Neural cell (in vitro differentiated cells): ENCODE measurements around the gene PSEN2. TPM values are rescaled to one million over a fixed set of nuclear protein-coding genes. Genes with fewer than 3 reads are reported as not detected.

Experiments
- H2AFZ ChIP-seq: fragments of 200-600, 300-800 bp; sonication (generic), shearing (Covaris generic); 2 replicates; pipeline ENCODE4 v1.6.0; 2014; ENCODE audit warnings: low read depth, mild to moderate bottlenecking, antibody characterized with exemption, low read length, moderate library complexity
- H3F3A ChIP-seq: fragments of 200-600 bp; shearing (Covaris generic); 2 replicates; pipeline ENCODE4 v1.6.1; 2016; ENCODE audit warnings: mild to moderate bottlenecking, moderate library complexity, mixed read lengths, antibody characterized with exemption, low read length; ENCODE audit not compliant: insufficient read depth, poor library complexity, severe bottlenecking
- H3K27ac ChIP-seq: fragments of 200-600, 300-800 bp; sonication (generic), shearing (Covaris generic); 2 replicates; pipeline ENCODE4 v1.5.1; 2014; ENCODE audit warnings: mild to moderate bottlenecking, low read length, moderate library complexity
- H3K27me3 ChIP-seq: fragments of 300-800, 200-600 bp; sonication (generic), shearing (Covaris generic); 2 replicates; pipeline ENCODE4 v1.6.0; 2014; ENCODE audit warnings: mild to moderate bottlenecking, low read depth, low read length, moderate library complexity; ENCODE audit not compliant: insufficient read depth
- H3K36me3 ChIP-seq: fragments of 300-800, 200-600 bp; sonication (generic), shearing (Covaris generic); 2 replicates; pipeline ENCODE4 v1.5.1; 2014; ENCODE audit warnings: mild to moderate bottlenecking, antibody characterized with exemption, low read length, moderate library complexity; ENCODE audit not compliant: insufficient read depth
- H3K4me2 ChIP-seq: fragments of 300-800, 200-600 bp; sonication (generic), shearing (Covaris generic); 2 replicates; pipeline ENCODE4 v1.6.0; 2014; ENCODE audit warnings: mild to moderate bottlenecking, low read length
- H3K4me3 ChIP-seq: fragments of 300-800, 200-600 bp; sonication (generic), shearing (Covaris generic); 2 replicates; pipeline ENCODE4 v1.5.1; 2014; ENCODE audit warnings: mild to moderate bottlenecking, low read length, moderate library complexity
- H3K79me2 ChIP-seq: fragments of 200-600 bp; shearing (Covaris generic); replicated peaks from 2 replicates; pipeline ENCODE4 v1.6.0; 2014; ENCODE audit warnings: mild to moderate bottlenecking, low read length, moderate library complexity; ENCODE audit not compliant: insufficient read depth
- H3K9ac ChIP-seq: fragments of 300-800, 200-600 bp; sonication (generic), shearing (Covaris generic); 2 replicates; pipeline ENCODE4 v1.6.1; 2016; ENCODE audit warnings: mild to moderate bottlenecking, low read length, mixed read lengths
- H3K9me2 ChIP-seq: fragments of 200-600 bp; shearing (Covaris generic); 2 replicates; pipeline ENCODE4 v1.6.1; 2016; ENCODE audit warnings: mild to moderate bottlenecking, low read length, mixed read lengths; ENCODE audit not compliant: insufficient read depth
- H3K9me3 ChIP-seq: fragments of 200-600, 300-800 bp; sonication (generic), shearing (Covaris generic); 2 replicates; pipeline ENCODE4 v1.6.1; 2016; ENCODE audit warnings: mild to moderate bottlenecking, mixed run types, low read length, moderate library complexity, mixed read lengths
- H4K20me1 ChIP-seq: fragments of 200-600 bp; shearing (Covaris generic); 2 replicates; pipeline ENCODE4 v1.6.1; 2016; ENCODE audit warnings: mild to moderate bottlenecking, mixed run types; ENCODE audit not compliant: insufficient read depth
- EP300 ChIP-seq: fragments of 450-650 bp; conservative IDR thresholded peaks from 2 replicates; pipeline ENCODE4 v1.6.1; 2014; ENCODE audit warnings: antibody characterized with exemption, mild to moderate bottlenecking, moderate library complexity; ENCODE audit not compliant: poor library complexity, severe bottlenecking
- EZH2 ChIP-seq: fragments of 200-600, 300-800 bp; shearing (Covaris generic), sonication (generic); IDR thresholded peaks from 2 replicates; pipeline ENCODE4 v1.6.1; 2014; ENCODE audit warnings: antibody characterized with exemption, low read length, borderline replicate concordance, mild to moderate bottlenecking; ENCODE audit not compliant: insufficient read depth, poor library complexity, severe bottlenecking
- MXI1 ChIP-seq: fragments of 450-650 bp; conservative IDR thresholded peaks from 2 replicates; pipeline ENCODE4 v1.6.1; 2014; ENCODE audit warnings: antibody characterized with exemption, mild to moderate bottlenecking; ENCODE audit not compliant: poor library complexity, severe bottlenecking
- POLR2AphosphoS5 ChIP-seq: IDR thresholded peaks from 2 replicates; pipeline ENCODE4 v1.6.1; 2012
- RAD21 ChIP-seq: fragments of 450-650 bp; conservative IDR thresholded peaks from 2 replicates; pipeline ENCODE4 v1.6.1; 2014; ENCODE audit warnings: antibody characterized with exemption, mild to moderate bottlenecking, moderate library complexity
- SMC3 ChIP-seq: fragments of 450-650 bp; conservative IDR thresholded peaks from 2 replicates; pipeline ENCODE4 v1.6.1; 2014; ENCODE audit warnings: antibody characterized with exemption, mild to moderate bottlenecking, moderate library complexity; ENCODE audit not compliant: poor library complexity
- TAF1 ChIP-seq: IDR thresholded peaks from 2 replicates; pipeline ENCODE4 v1.6.1; 2012; ENCODE audit warnings: low read depth
- polyA plus RNA-seq: library from polyadenylated mRNA; depleted of rRNA; stranded (reverse); fragments of >200 nt; gene quantifications from 2 replicates; pipeline ENCODE4 v1.2.3, GENCODE V29; 2014
- TF ChIP-seq, protein P1 (sequence below): IDR thresholded peaks from 2 replicates; pipeline ENCODE4 v1.6.1; 2012; ENCODE audit warnings: borderline replicate concordance
- TF ChIP-seq, protein P2 (sequence below): fragments of 450-650 bp; IDR thresholded peaks from 2 replicates; pipeline ENCODE4 v1.5.1; 2014; ENCODE audit warnings: antibody characterized with exemption, mild to moderate bottlenecking, moderate library complexity; ENCODE audit not compliant: poor library complexity, severe bottlenecking

Gene PSEN2
- polyA plus RNA-seq, 1 donor from 2014 or later, result 12.9 TPM

DNA sequence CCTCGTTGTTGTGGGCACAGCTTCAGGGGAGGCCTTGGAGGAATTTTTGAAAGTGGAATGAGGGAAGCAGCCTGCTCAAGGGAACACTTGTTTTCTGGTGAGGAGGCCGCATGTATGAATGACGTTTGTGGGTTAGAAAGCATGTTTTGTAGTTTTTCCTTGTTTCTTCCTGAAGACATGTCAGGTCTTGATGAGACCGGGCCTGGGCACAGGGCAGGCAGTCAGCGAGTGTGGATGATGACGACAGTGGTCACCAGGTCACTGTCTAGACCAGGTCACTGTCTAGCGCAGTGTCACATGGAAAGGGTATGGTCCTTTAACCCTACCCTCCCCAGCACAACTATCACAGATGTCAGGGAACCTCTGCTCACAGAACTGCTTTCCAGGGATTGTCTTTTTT is 7.3 kb downstream of the PSEN2 start (continued):
- TF ChIP-seq, protein P1, sequence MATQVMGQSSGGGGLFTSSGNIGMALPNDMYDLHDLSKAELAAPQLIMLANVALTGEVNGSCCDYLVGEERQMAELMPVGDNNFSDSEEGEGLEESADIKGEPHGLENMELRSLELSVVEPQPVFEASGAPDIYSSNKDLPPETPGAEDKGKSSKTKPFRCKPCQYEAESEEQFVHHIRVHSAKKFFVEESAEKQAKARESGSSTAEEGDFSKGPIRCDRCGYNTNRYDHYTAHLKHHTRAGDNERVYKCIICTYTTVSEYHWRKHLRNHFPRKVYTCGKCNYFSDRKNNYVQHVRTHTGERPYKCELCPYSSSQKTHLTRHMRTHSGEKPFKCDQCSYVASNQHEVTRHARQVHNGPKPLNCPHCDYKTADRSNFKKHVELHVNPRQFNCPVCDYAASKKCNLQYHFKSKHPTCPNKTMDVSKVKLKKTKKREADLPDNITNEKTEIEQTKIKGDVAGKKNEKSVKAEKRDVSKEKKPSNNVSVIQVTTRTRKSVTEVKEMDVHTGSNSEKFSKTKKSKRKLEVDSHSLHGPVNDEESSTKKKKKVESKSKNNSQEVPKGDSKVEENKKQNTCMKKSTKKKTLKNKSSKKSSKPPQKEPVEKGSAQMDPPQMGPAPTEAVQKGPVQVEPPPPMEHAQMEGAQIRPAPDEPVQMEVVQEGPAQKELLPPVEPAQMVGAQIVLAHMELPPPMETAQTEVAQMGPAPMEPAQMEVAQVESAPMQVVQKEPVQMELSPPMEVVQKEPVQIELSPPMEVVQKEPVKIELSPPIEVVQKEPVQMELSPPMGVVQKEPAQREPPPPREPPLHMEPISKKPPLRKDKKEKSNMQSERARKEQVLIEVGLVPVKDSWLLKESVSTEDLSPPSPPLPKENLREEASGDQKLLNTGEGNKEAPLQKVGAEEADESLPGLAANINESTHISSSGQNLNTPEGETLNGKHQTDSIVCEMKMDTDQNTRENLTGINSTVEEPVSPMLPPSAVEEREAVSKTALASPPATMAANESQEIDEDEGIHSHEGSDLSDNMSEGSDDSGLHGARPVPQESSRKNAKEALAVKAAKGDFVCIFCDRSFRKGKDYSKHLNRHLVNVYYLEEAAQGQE, result no peak

DNA sequence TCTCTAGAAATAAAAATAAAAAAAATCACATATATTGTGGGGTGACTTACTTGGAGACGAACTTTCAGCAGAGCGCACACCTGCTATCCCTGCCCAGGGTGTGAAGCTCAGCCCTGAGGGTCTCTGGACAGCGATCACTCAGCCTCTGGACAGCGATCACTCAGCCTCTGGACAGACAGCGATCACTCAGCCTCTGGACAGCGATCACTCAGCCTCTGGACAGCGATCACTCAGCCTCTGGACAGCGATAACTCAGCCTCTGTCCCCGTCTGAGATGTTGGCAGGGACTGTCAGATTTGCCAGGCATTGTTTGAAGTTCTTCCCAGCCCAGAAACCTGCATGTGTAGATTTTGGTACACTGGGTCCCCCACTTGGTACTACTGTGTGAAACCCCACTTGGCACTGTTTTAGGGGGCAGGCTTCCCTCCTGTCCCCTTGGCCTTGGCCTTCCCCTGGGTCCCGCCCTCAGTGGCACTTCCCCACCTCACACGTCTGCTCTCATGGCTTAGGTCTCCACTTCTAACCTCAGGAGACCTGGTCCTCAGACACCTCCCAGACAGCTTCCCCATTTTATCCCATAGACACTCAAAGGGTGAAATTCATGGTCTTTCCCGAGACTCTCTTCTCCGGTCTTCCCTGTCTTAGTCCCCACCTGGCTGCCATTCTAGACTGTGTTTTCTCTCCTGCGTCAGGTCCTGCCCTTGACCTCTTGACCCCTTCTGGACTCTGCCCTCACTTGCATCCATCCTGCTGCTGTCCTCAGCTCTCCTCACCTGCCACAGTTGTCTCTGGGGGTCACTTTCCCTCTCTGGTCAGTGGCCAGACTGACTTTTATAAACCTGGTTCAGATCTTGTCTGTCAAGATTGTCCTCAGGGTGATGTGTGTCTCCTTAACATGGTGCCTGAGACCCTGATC is 10.2 kb downstream of the PSEN2 start:
- Histone ChIP-seq H3K27ac (no peak overlapping the region), H2AFZ (no peak overlapping the region), H3K4me3 (no peak overlapping the region), H4K20me1 (no peaks in the 10 kb centered on the region), H3K36me3 (no peaks in the 10 kb centered on the region), H3K27me3 (no peaks in the 10 kb centered on the region), H3K4me2 (no peak overlapping the region), H3F3A (no peaks in the 10 kb centered on the region), H3K79me2 (no peaks in the 10 kb centered on the region), H3K9me3 (no peaks in the 10 kb centered on the region), H3K9me2 (no peaks in the 10 kb centered on the region), H3K9ac (no peak overlapping the region)
- TF ChIP-seq RAD21 (no peak), EZH2 (no peak), MXI1 (no peak), SMC3 (no peak), EP300 (no peak), POLR2AphosphoS5 (no peak), TAF1 (no peak)
- TF ChIP-seq, protein P2, sequence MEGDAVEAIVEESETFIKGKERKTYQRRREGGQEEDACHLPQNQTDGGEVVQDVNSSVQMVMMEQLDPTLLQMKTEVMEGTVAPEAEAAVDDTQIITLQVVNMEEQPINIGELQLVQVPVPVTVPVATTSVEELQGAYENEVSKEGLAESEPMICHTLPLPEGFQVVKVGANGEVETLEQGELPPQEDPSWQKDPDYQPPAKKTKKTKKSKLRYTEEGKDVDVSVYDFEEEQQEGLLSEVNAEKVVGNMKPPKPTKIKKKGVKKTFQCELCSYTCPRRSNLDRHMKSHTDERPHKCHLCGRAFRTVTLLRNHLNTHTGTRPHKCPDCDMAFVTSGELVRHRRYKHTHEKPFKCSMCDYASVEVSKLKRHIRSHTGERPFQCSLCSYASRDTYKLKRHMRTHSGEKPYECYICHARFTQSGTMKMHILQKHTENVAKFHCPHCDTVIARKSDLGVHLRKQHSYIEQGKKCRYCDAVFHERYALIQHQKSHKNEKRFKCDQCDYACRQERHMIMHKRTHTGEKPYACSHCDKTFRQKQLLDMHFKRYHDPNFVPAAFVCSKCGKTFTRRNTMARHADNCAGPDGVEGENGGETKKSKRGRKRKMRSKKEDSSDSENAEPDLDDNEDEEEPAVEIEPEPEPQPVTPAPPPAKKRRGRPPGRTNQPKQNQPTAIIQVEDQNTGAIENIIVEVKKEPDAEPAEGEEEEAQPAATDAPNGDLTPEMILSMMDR, result no peak
- TF ChIP-seq, protein P1, result no peak
